ENCODE measurements around the gene GJC2. TPM values are rescaled to one million over a fixed set of nuclear protein-coding genes. Genes with fewer than 3 reads are reported as not detected.
"Not testable (repeated sequence)": the region's sequence is repeated elsewhere in the genome, so short reads cannot be mapped to it uniquely, and the experiment has no call there.

GJC2 gene
- total and polyA plus RNA-seq, 5 experiments from 2014 or later = 0.16 to 2.8 (median 1.4) TPM; not detected in 1

DNA sequence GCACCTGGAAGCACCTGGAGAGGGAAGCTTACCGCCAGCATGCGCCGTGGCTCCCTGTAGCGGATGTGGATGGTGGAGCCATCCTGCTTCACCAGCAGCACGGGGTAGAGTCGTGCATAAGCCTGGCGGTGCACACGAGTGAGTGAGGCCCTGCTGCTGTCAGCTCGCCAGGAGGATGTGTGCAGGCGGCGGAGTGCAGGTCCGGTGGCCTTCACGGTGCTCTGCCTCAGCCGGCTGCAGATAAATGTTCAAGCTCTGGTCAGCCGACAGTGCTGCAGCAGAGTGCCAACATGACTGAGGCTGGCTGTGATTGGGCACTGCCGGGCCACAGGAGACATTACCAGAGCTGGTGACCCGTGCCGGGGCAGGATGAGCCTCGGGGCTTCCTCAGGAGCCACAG lies 42.1 kb upstream of the GJC2 start:
- POLR2A ChIA-PET = interaction anchor here (0.8 to 2.6 kb wide), 5 partner anchors 23 to 58 kb away, joined by 3 to 11 read pairs (median 4); partner anchors contain the start of genes ARF1, GUK1 and IBA57
- peaks cover 0 to 13% (median 0%) of the 10 kb centered on the region in 3 donors for H3K36me3 Mint-ChIP-seq
- no peaks in the 10 kb centered on the region for H3K9me3 Mint-ChIP-seq
- DNase-seq = no peak
- peaks cover 13 to 44% (median 40%) of the 10 kb centered on the region in 4 donors for H3K4me1 Mint-ChIP-seq
- peaks cover 0 to 1% (median 0%) of the 10 kb centered on the region in 5 donors for H3K27me3 Mint-ChIP-seq
- H3K4me3 Mint-ChIP-seq = peak overlapping the region; percentile 88 to 98 (median 94)
- ATAC-seq = no peak
- peak overlapping the region; percentile 56 to 99 (median 97) for H3K27ac Mint-ChIP-seq

DNA sequence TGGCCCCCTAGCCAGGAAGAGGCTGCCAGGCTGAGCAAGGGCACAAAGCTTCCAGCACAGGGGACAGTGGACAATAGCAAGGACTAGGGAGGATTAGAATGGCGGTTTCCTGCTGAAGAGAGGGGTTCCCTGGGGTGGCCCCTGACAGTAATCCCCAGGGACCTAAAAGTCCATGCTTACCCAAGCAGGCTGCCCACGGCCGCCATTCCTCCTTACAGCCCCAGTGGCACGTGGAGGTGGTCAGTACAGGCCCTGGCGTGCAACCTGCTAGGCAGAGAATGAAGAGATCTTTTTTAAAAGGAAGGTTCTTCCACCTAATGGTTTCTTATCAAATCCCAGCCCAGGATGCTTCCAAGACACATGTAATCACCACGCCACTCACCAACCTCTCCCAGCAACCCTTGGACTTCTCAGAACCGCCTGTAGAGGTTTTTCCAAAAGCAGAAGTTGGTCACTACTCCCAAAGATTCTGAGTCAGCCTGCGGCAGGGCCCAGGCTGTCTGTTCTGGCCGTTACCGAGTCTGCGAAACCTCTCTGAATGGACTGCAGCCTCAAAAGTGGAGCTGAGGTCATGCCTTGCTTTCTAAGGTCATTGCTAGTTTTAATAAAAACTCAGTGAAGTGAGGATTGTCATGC lies 41.6 kb upstream of the GJC2 start:
- Mint-ChIP-seq H3K36me3 (peaks cover 0 to 13% (median 0%) of the 10 kb centered on the region in 3 donors), H3K27ac (peak overlapping the region; percentile 79 to 99 (median 97)), H3K4me1 (peaks cover 13 to 42% (median 38%) of the 10 kb centered on the region in 4 donors), H3K27me3 (peaks cover 0 to 1% (median 0%) of the 10 kb centered on the region in 5 donors), H3K9me3 (no peaks in the 10 kb centered on the region), H3K4me3 (peak overlapping the region; percentile 88 to 98 (median 94))
- ATAC-seq (no peak), DNase-seq (no peak)
- POLR2A ChIA-PET = interaction anchor here (0.6 to 2.8 kb wide), 9 partner anchors 8 to 1630 kb away, joined by 3 to 30 read pairs (median 4); partner anchors contain the start of genes ARF1, GUK1 and IBA57

- no peaks in the 10 kb centered on the region for H3K9me3 Mint-ChIP-seq
- peak overlapping the region; percentile 88 to 98 (median 94) for H3K4me3 Mint-ChIP-seq
- H3K27me3 Mint-ChIP-seq = no peaks in the 10 kb centered on the region
- peak overlapping the region; percentile 70 to 99 (median 97) for H3K27ac Mint-ChIP-seq
- peaks cover 10 to 38% (median 33%) of the 10 kb centered on the region in 4 donors for H3K4me1 Mint-ChIP-seq
- ATAC-seq (no peak), DNase-seq (no peak)
- peaks cover 0 to 13% (median 0%) of the 10 kb centered on the region in 3 donors for H3K36me3 Mint-ChIP-seq
- POLR2A ChIA-PET = interaction anchor here (0.6 to 2.8 kb wide), 7 partner anchors 9 to 1630 kb away, joined by 3 to 30 read pairs (median 4); partner anchors contain the start of genes ARF1, GUK1 and IBA57
These were observed 41.0 kb upstream of the GJC2 start for GRCh38 chr1:228108742-228109072.

DNA sequence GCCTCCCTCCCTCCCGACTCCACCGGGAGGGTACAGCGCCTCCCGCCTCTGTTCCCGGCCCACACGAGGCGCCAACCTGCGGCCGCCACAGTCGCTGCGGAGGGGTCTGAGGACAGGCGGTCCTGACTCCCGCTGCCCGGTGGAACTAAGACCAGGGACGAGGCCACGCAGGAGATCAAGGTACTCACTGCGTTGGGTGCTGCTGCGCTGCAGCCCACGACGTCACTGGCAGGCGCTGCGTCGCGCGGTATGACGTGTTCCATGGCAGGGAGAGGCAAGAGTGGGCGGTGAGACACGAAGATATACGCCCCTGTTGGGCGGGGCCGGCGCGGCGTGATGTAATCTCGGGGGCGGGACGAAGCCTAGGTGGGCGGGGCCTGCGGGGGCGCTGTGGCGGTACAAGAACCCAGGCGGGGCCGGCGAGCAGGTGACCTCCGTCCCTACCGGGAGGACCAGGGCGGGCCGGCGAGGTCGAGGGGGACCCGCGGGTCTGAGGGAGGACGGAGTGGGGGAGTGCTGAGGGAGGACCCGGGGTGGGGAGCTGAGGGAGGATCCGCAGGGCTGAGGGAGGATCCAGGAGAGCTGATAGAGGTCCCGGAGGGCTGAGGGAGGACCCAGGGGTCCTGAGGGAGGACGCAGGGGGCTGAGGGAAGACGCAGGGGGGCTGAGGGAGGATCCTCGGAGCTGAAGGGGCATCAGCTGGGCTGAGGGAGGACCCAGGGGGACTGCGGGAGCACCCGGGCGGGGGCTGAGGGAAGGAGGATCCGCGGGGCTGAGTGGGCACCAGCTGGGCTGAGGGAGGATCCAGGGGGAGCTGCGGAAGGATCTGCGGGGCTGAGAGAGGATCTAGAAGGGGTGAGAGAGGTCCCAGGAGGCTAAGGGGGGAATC lies 40.4 kb upstream of the GJC2 start, which contains the start of gene MRPL55:
TSS of gene MRPL55 (minus strand) at position 227 of the 889 bp plus-strand sequence. CDS start 1,039 bp downstream, outside the sequence.
- ATAC-seq (peak; percentile 90), DNase-seq (peak; percentile 96 to 100 (median 98))
- peaks cover 0 to 13% (median 0%) of the 10 kb centered on the region in 3 donors for H3K36me3 Mint-ChIP-seq
- POLR2A ChIA-PET = interaction anchor here (0.6 to 2.8 kb wide), 9 partner anchors 10 to 334 kb away, joined by 3 to 30 read pairs (median 3); partner anchors contain the start of genes ARF1, GUK1 and IBA57
- no peaks in the 10 kb centered on the region for H3K9me3 Mint-ChIP-seq
- H3K27me3 Mint-ChIP-seq = no peaks in the 10 kb centered on the region
- peak within 1 kb of the TSS; percentile 93 to 99 (median 97) for H3K27ac Mint-ChIP-seq
- peak within 1 kb of the TSS; percentile 88 to 98 (median 94) for H3K4me3 Mint-ChIP-seq
- peaks cover 9 to 33% (median 31%) of the 10 kb centered on the region in 4 donors for H3K4me1 Mint-ChIP-seq

DNA sequence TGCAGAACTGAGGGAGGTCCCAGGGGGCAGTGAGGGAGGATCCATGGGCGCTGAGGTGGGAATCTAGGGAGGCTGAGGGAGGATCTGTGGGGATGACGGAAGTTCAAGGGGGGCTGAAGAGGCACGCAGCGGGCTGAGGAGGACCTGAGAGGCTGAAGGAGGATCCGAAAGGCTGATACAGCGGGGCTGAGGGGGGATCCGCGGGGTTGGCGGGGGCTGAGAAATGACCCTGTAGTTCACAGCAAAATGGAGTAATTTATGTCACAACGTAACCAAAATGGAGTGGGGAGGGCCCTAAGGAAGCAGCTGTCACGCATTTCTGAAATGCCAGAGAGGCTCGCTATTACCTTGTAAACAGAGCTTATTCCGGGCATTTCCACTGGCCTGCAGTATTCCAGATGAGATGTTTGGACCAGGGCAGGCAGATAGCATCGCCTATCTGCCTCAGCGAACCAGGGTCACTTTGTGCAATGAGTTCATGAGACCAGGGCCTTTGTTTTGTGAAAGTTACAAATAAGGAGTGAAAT lies 39.7 kb upstream of the GJC2 start:
- Mint-ChIP-seq H3K9me3 (no peaks in the 10 kb centered on the region), H3K4me3 (peak overlapping the region; percentile 88 to 98 (median 94)), H3K27ac (peak overlapping the region; percentile 93 to 99 (median 97)), H3K27me3 (no peaks in the 10 kb centered on the region), H3K36me3 (peaks cover 0 to 13% (median 0%) of the 10 kb centered on the region in 3 donors), H3K4me1 (peaks cover 7 to 30% (median 29%) of the 10 kb centered on the region in 4 donors)
- POLR2A ChIA-PET = interaction anchor here (0.6 to 2.8 kb wide), 9 partner anchors 15 to 333 kb away, joined by 3 to 30 read pairs (median 3); partner anchors contain the start of genes ARF1, GUK1 and IBA57
- DNase-seq = no peak
- ATAC-seq = no peak

DNA sequence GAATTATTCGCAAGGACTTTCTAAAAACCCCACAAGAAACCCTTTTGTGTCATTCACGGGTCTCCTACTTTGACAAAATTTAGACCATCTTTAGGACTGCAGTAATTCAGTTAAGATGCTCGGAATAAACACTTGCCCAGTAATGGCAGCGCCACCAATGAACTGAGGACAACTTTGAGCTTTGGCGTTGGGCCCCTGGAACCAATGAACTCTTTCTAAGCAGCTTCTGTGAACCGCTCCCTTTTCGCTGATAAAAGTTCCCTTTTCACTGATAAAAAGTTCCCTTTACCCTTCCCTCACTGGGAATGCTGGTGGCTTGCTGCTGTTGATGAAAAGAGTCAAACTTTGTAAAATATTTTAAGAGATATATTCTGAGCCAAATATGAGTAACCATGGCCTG lies 39.2 kb upstream of the GJC2 start:
- H3K27me3 Mint-ChIP-seq = no peaks in the 10 kb centered on the region
- H3K4me1 Mint-ChIP-seq = peaks cover 7 to 30% (median 29%) of the 10 kb centered on the region in 4 donors
- DNase-seq = no peak
- peak overlapping the region in 6 of 10 donors; percentile 10 to 96 (median 89) for H3K4me3 Mint-ChIP-seq
- peaks cover 0 to 13% (median 0%) of the 10 kb centered on the region in 3 donors for H3K36me3 Mint-ChIP-seq
- no peak for ATAC-seq
- POLR2A ChIA-PET = interaction anchor here (0.6 to 2.8 kb wide), 4 partner anchors 28 to 347 kb away, joined by 3 to 30 read pairs (median 6); partner anchors contain the start of genes ARF1 and IBA57
- H3K9me3 Mint-ChIP-seq = no peaks in the 10 kb centered on the region
- H3K27ac Mint-ChIP-seq = peak overlapping the region in 5 of 10 donors; percentile 44 to 99 (median 82)

GRCh38 chr1:228111315-228111714 lies 38.4 kb upstream of the GJC2 start:
- Mint-ChIP-seq H3K4me3 (peak overlapping the region in 2 of 10 donors; percentile 18 to 28), H3K27ac (peak overlapping the region in 4 of 10 donors; percentile 25 to 99 (median 74)), H3K4me1 (peaks cover 7 to 30% (median 29%) of the 10 kb centered on the region in 4 donors), H3K36me3 (peaks cover 0 to 13% (median 0%) of the 10 kb centered on the region in 3 donors)
- not testable (repeated sequence) for H3K9me3 Mint-ChIP-seq, H3K27me3 Mint-ChIP-seq, DNase-seq, ATAC-seq
- POLR2A ChIA-PET = interaction anchor here (1.0 kb wide), 1 partner anchor 346 kb away, joined by 3 read pairs; no protein-coding TSS in a partner anchor

GRCh38 chr1:228112167-228112566 lies 37.6 kb upstream of the GJC2 start:
- no peaks in the 10 kb centered on the region for H3K27me3 Mint-ChIP-seq
- no peaks in the 10 kb centered on the region for H3K9me3 Mint-ChIP-seq
- DNase-seq = no peak
- POLR2A ChIA-PET = no interaction called here
- ATAC-seq = no peak
- H3K36me3 Mint-ChIP-seq = peaks cover 0 to 4% (median 0%) of the 10 kb centered on the region in 3 donors
- H3K4me3 Mint-ChIP-seq = no peak overlapping the region
- H3K27ac Mint-ChIP-seq = no peak overlapping the region
- H3K4me1 Mint-ChIP-seq = peaks cover 7 to 26% (median 23%) of the 10 kb centered on the region in 4 donors

- POLR2A ChIA-PET = no interaction called here
- H3K27me3 Mint-ChIP-seq = no peaks in the 10 kb centered on the region
- no peak for ATAC-seq
- H3K9me3 Mint-ChIP-seq = no peaks in the 10 kb centered on the region
- H3K4me3 Mint-ChIP-seq = no peak overlapping the region
- H3K4me1 Mint-ChIP-seq = peaks cover 7 to 26% (median 21%) of the 10 kb centered on the region in 4 donors
- DNase-seq = no peak
- peaks cover 0 to under 1% (median 0%) of the 10 kb centered on the region in 3 donors for H3K36me3 Mint-ChIP-seq
- H3K27ac Mint-ChIP-seq = no peak overlapping the region
These were observed 37.1 kb upstream of the GJC2 start for GRCh38 chr1:228112617-228113016.

DNA sequence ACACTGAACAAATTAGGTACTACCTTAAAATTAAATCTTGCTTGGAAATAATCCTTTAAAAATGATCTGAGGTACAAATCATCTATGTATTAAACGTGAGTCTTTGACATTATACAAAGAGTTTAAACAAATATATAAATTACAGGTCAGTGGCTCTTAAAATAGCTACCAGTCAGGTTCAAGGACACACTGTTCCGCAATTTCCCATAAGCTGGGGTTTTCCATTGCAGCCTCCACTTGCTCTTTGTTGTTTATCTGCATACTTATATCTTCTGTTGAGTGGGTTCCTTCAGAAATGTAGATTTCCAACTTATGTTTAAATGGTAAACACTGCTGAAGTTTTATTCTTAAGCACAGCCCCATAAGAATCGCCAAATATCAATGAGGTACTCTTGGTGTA lies 34.9 kb upstream of the GJC2 start:
- POLR2A ChIA-PET = no interaction called here
- H3K27me3 Mint-ChIP-seq = no peaks in the 10 kb centered on the region
- no peaks in the 10 kb centered on the region for H3K9me3 Mint-ChIP-seq
- H3K4me3 Mint-ChIP-seq = no peak overlapping the region
- ATAC-seq (no peak), DNase-seq (no peak)
- peaks cover 0 to 2% (median 0%) of the 10 kb centered on the region in 3 donors for H3K36me3 Mint-ChIP-seq
- peaks cover 2 to 9% (median 5%) of the 10 kb centered on the region in 4 donors for H3K4me1 Mint-ChIP-seq
- peak overlapping the region in 1 of 10 donors; percentile 4 for H3K27ac Mint-ChIP-seq

DNA sequence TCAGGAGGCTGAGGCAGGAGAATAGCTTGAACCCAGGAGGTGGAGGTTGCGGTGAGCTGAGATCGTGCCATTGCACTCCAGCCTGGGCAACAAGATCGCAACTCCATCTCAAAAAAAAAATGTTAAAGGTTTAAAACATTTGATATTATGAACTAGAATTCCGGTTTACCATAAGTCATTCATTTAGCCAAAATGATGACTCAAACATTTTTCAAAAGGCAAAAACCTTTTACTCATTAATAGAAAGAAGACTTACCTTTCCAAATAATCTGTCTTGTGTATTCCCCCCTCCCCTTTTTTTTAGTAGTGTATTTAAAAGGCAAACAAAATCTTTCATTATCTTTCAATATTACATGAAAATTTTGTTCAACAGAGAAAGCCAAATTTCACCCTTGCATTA lies 32.4 kb upstream of the GJC2 start:
- Mint-ChIP-seq H3K36me3 (peaks cover 0 to 2% (median 0%) of the 10 kb centered on the region in 3 donors), H3K4me3 (no peak overlapping the region), H3K9me3 (no peaks in the 10 kb centered on the region), H3K4me1 (peaks cover 0 to 7% (median 2%) of the 10 kb centered on the region in 4 donors), H3K27ac (no peak overlapping the region), H3K27me3 (no peaks in the 10 kb centered on the region)
- DNase-seq (no peak), ATAC-seq (no peak)
- POLR2A ChIA-PET = no interaction called here

- H3K36me3 Mint-ChIP-seq = peaks cover 0 to 2% (median 0%) of the 10 kb centered on the region in 3 donors
- peaks cover 0 to 7% (median 2%) of the 10 kb centered on the region in 4 donors for H3K4me1 Mint-ChIP-seq
- peaks cover 0 to 2% (median 0%) of the 10 kb centered on the region in 5 donors for H3K27me3 Mint-ChIP-seq
- no peak for DNase-seq
- POLR2A ChIA-PET = interaction anchor here (1.0 kb wide), 1 partner anchor 41 kb away, joined by 3 read pairs; no protein-coding TSS in a partner anchor
- no peaks in the 10 kb centered on the region for H3K9me3 Mint-ChIP-seq
- ATAC-seq = no peak
- H3K27ac Mint-ChIP-seq = no peak overlapping the region
- H3K4me3 Mint-ChIP-seq = no peak overlapping the region
These were observed 31.7 kb upstream of the GJC2 start for GRCh38 chr1:228118040-228118439.
